ENCODE data around the gene TBC1D1.

Gene TBC1D1

DNA sequence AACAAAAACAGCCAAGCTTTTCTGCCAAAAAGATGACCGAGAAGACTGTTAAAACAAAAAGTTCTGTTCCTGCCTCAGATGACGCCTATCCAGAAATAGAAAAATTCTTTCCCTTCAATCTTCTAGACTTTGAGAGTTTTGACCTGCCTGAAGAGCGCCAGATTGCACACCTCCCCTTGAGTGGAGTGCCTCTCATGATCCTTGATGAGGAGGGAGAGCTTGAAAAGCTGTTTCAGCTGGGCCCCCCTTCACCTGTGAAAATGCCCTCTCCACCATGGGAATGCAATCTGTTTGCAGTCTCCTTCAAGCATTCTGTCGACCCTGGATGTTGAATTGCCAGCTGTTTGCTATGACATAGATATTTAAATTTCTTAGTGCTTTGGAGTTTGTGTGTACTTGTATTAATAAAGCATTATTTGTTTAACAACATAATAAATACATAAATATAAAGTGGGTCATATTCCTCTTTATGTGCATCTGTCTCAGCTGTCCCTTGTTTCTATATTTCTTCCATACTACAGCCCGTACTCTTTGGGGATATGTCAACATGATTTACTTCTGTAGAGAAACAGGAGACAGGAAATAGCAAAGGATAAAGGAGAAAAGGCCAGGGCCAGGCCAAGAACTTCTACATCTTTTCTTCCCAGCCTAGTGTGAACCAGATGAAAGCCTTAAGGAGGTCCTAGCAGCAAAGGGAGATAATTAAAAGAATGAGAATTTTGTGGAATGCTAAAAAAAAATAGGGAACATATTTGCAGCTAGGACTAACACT is 70.0 kb downstream of the TBC1D1 start:
- Histone ChIP-seq H3K79me1 (ENCODE audit: low read depth, low read length) (no peaks in the 10 kb centered on the region), H2AK5ac (ENCODE audit: low read depth, low read length) (no peak overlapping the region), H3K4me3 (ENCODE audit: low read length in 2 of 2) (no peak overlapping the region), H3K18ac (ENCODE audit: low read length) (no peak overlapping the region), H3K9ac (ENCODE audit: low read depth, low read length, poor library complexity) (no peak overlapping the region), H4K8ac (ENCODE audit: low read depth, low read length) (no peak overlapping the region), H2BK5ac (ENCODE audit: low read length) (no peak overlapping the region), H3K4me1 (ENCODE audit: control insufficient read depth in 2 of 2, insufficient read depth in 1 of 2, low read depth in 1 of 2, low read length in 2 of 2) (peaks cover 0 to 3% of the 10 kb centered on the region in 2 donors), H3K23ac (ENCODE audit: low read depth, low read length, poor library complexity) (no peak overlapping the region), H4K91ac (ENCODE audit: low read depth, low read length, poor library complexity) (no peak overlapping the region), H3K36me3 (replicated peaks in 1 of 2; ENCODE audit: control insufficient read depth in 2 of 2, insufficient read depth in 2 of 2, low read length in 2 of 2) (no peaks in the 10 kb centered on the region), H3K27ac (replicated peaks; ENCODE audit: low read length) (no peak overlapping the region), H3K14ac (ENCODE audit: low read length) (no peak overlapping the region), H2BK120ac (ENCODE audit: low read depth, low read length) (no peak overlapping the region), H3K4me2 (ENCODE audit: insufficient read depth, low read length, poor library complexity, severe bottlenecking) (no peak overlapping the region), H2AFZ (ENCODE audit: low read length) (no peak overlapping the region), H2BK15ac (ENCODE audit: low read length) (no peak overlapping the region), H3K4ac (ENCODE audit: low read length) (no peak overlapping the region), H3K27me3 (ENCODE audit: control insufficient read depth in 3 of 3, insufficient read depth in 3 of 3, low read depth in 1 of 3, low read length in 3 of 3) (peaks cover 0 to 3% (median 0%) of the 10 kb centered on the region in 3 experiments), H3K9me3 (replicated peaks in 1 of 2; ENCODE audit: control insufficient read depth in 2 of 2, insufficient read depth in 1 of 2, low read depth in 1 of 2, low read length in 2 of 2) (no peaks in the 10 kb centered on the region), H2BK12ac (ENCODE audit: low read length) (no peak overlapping the region)
- DNase-seq (ENCODE audit: low spot score) = no peak
- WGBS, 2 donors (ENCODE audit: extremely low coverage in 2 of 2, insufficient read length in 2 of 2, insufficient replicate concordance in 1 of 2) = no CpG with 5 or more reads among the region's 5 CpGs

DNA sequence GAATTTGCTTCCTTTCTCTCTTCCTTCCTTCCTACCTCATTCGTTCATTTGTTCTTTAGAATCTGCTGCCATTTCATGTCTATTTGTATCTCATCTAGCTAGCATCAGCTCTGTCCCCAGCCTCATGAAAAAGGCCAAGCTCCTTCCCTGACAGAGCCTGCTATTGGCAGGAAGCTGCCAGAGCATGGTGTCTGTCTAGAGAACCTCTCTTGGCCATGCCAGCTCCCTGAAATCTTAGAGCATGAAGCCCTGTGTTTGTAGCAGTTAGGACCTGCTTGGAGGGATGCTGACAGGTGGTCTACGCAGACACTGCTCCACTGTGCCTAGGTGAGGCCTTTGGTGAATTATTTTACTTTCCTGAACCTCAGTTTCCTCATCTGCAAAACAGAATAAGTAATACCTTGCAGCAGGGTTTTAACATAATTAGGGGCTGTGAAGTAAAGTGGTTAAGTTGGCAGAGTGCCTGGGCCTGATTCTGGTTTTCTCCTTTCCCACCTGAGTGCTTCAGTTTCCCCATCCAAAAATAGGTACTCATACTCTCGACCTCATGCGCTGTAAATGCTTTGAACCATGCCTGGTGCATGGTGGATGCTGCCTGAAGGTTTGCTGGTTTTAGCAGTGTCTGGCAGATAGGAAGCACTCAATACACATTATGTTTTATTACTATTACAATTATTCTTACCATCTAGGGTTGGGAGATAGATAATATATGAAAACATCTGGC is 74.0 kb downstream of the TBC1D1 start:
- Histone ChIP-seq H2AFZ (ENCODE audit: low read length) (no peak overlapping the region), H3K9me3 (replicated peaks in 1 of 2; ENCODE audit: control insufficient read depth in 2 of 2, insufficient read depth in 1 of 2, low read depth in 1 of 2, low read length in 2 of 2) (peaks cover 0 to 2% of the 10 kb centered on the region in 2 donors), H3K27me3 (ENCODE audit: control insufficient read depth in 3 of 3, insufficient read depth in 3 of 3, low read depth in 1 of 3, low read length in 3 of 3) (peaks cover 0 to 10% (median 0%) of the 10 kb centered on the region in 3 experiments), H3K4me2 (ENCODE audit: insufficient read depth, low read length, poor library complexity, severe bottlenecking) (no peak overlapping the region), H3K23ac (ENCODE audit: low read depth, low read length, poor library complexity) (no peak overlapping the region), H2BK15ac (ENCODE audit: low read length) (no peak overlapping the region), H3K9ac (ENCODE audit: low read depth, low read length, poor library complexity) (no peak overlapping the region), H2BK120ac (ENCODE audit: low read depth, low read length) (no peak overlapping the region), H2BK12ac (ENCODE audit: low read length) (no peak overlapping the region), H3K79me1 (ENCODE audit: low read depth, low read length) (no peaks in the 10 kb centered on the region), H3K36me3 (replicated peaks in 1 of 2; ENCODE audit: control insufficient read depth in 2 of 2, insufficient read depth in 2 of 2, low read length in 2 of 2) (no peaks in the 10 kb centered on the region), H4K91ac (ENCODE audit: low read depth, low read length, poor library complexity) (no peak overlapping the region), H3K4ac (ENCODE audit: low read length) (no peak overlapping the region), H3K14ac (ENCODE audit: low read length) (no peak overlapping the region), H4K8ac (ENCODE audit: low read depth, low read length) (no peak overlapping the region), H3K18ac (ENCODE audit: low read length) (no peak overlapping the region), H2AK5ac (ENCODE audit: low read depth, low read length) (no peak overlapping the region), H3K4me1 (ENCODE audit: control insufficient read depth in 2 of 2, insufficient read depth in 1 of 2, low read depth in 1 of 2, low read length in 2 of 2) (no peaks in the 10 kb centered on the region), H3K27ac (replicated peaks; ENCODE audit: low read length) (no peak overlapping the region), H2BK5ac (ENCODE audit: low read length) (no peak overlapping the region), H3K4me3 (ENCODE audit: low read length in 2 of 2) (no peak overlapping the region)
- no CpG with 5 or more reads among the region's 4 CpGs for WGBS, 2 donors (ENCODE audit: extremely low coverage in 2 of 2, insufficient read length in 2 of 2, insufficient replicate concordance in 1 of 2)
- DNase-seq (ENCODE audit: low spot score) = no peak

DNA sequence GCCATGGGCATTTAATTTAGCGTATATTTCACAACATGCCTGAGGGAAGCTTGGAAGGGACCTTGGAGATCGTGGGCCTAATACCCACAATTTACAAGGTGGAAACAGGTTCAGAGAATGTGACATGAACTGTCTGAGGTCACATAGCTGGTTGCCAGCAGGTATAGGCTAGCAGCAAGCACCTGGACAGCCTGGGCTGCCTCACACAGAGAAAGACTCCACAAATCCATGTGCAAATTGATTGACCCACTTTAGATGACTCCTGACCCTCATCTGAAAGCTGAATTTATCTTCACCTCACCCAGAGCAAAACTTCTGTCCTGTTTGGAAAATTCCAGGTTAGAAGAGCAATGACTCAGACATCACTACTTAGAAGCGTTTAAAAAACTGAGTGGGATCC is 75.2 kb downstream of the TBC1D1 start:
- no peak overlapping the region for H2AFZ ChIP-seq (ENCODE audit: low read length)
- no peak overlapping the region for H3K23ac ChIP-seq (ENCODE audit: low read depth, low read length, poor library complexity)
- no peak overlapping the region for H3K4ac ChIP-seq (ENCODE audit: low read length)
- no peak overlapping the region for H2BK12ac ChIP-seq (ENCODE audit: low read length)
- H3K27me3 ChIP-seq (ENCODE audit: control insufficient read depth in 3 of 3, insufficient read depth in 3 of 3, low read depth in 1 of 3, low read length in 3 of 3) = peaks cover 0 to 10% (median 0%) of the 10 kb centered on the region in 3 experiments
- H3K27ac ChIP-seq (replicated peaks; ENCODE audit: low read length) = no peak overlapping the region
- H3K36me3 ChIP-seq (replicated peaks in 1 of 2; ENCODE audit: control insufficient read depth in 2 of 2, insufficient read depth in 2 of 2, low read length in 2 of 2) = no peaks in the 10 kb centered on the region
- H3K4me3 ChIP-seq (ENCODE audit: low read length in 2 of 2) = no peak overlapping the region
- H3K18ac ChIP-seq (ENCODE audit: low read length) = no peak overlapping the region
- H2BK120ac ChIP-seq (ENCODE audit: low read depth, low read length) = no peak overlapping the region
- H4K8ac ChIP-seq (ENCODE audit: low read depth, low read length) = no peak overlapping the region
- H3K4me2 ChIP-seq (ENCODE audit: insufficient read depth, low read length, poor library complexity, severe bottlenecking) = no peak overlapping the region
- DNase-seq (ENCODE audit: low spot score) = no peak
- no peaks in the 10 kb centered on the region for H3K4me1 ChIP-seq (ENCODE audit: control insufficient read depth in 2 of 2, insufficient read depth in 1 of 2, low read depth in 1 of 2, low read length in 2 of 2)
- H2BK15ac ChIP-seq (ENCODE audit: low read length) = no peak overlapping the region
- no peak overlapping the region for H2AK5ac ChIP-seq (ENCODE audit: low read depth, low read length)
- no CpG with 5 or more reads among the region's 3 CpGs for WGBS, 2 donors (ENCODE audit: extremely low coverage in 2 of 2, insufficient read length in 2 of 2, insufficient replicate concordance in 1 of 2)
- no peak overlapping the region for H3K14ac ChIP-seq (ENCODE audit: low read length)
- peaks cover under 1 to 2% of the 10 kb centered on the region in 2 donors for H3K9me3 ChIP-seq (replicated peaks in 1 of 2; ENCODE audit: control insufficient read depth in 2 of 2, insufficient read depth in 1 of 2, low read depth in 1 of 2, low read length in 2 of 2)
- H3K9ac ChIP-seq (ENCODE audit: low read depth, low read length, poor library complexity) = no peak overlapping the region
- H2BK5ac ChIP-seq (ENCODE audit: low read length) = no peak overlapping the region
- H4K91ac ChIP-seq (ENCODE audit: low read depth, low read length, poor library complexity) = no peak overlapping the region
- no peaks in the 10 kb centered on the region for H3K79me1 ChIP-seq (ENCODE audit: low read depth, low read length)

DNA sequence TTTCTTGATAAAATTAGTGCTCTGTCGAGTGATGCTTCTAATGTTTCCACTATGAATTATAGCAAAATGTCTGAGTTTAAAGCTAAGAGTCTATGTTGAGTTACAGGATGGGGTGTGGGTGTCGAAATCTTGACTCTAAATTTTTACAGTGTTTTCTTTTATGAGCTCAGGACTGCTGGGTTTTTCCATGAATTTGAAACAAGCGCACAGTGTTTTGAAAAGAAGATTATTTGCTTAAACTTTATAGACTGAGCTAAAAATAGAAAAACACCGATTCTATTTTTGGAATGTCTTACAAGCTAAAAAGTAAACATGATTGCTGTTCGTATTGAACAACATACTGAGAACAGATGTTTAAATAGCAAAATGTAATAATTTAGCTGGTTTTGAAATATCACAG is 76.9 kb downstream of the TBC1D1 start:
- no peak overlapping the region for H3K27ac ChIP-seq (replicated peaks; ENCODE audit: low read length)
- no peaks in the 10 kb centered on the region for H3K36me3 ChIP-seq (replicated peaks in 1 of 2; ENCODE audit: control insufficient read depth in 2 of 2, insufficient read depth in 2 of 2, low read length in 2 of 2)
- no peak overlapping the region for H3K23ac ChIP-seq (ENCODE audit: low read depth, low read length, poor library complexity)
- H2AFZ ChIP-seq (ENCODE audit: low read length) = no peak overlapping the region
- no peak overlapping the region for H3K9ac ChIP-seq (ENCODE audit: low read depth, low read length, poor library complexity)
- H4K91ac ChIP-seq (ENCODE audit: low read depth, low read length, poor library complexity) = no peak overlapping the region
- no peak for DNase-seq (ENCODE audit: low spot score)
- H2BK120ac ChIP-seq (ENCODE audit: low read depth, low read length) = no peak overlapping the region
- H3K14ac ChIP-seq (ENCODE audit: low read length) = no peak overlapping the region
- H4K8ac ChIP-seq (ENCODE audit: low read depth, low read length) = no peak overlapping the region
- no peak overlapping the region for H2BK5ac ChIP-seq (ENCODE audit: low read length)
- no CpG with 5 or more reads among the region's 5 CpGs for WGBS, 2 donors (ENCODE audit: extremely low coverage in 2 of 2, insufficient read length in 2 of 2, insufficient replicate concordance in 1 of 2)
- no peak overlapping the region for H3K18ac ChIP-seq (ENCODE audit: low read length)
- no peaks in the 10 kb centered on the region for H3K79me1 ChIP-seq (ENCODE audit: low read depth, low read length)
- no peak overlapping the region for H3K4me3 ChIP-seq (ENCODE audit: low read length in 2 of 2)
- H3K4me1 ChIP-seq (ENCODE audit: control insufficient read depth in 2 of 2, insufficient read depth in 1 of 2, low read depth in 1 of 2, low read length in 2 of 2) = no peaks in the 10 kb centered on the region
- H2AK5ac ChIP-seq (ENCODE audit: low read depth, low read length) = no peak overlapping the region
- no peak overlapping the region for H3K4me2 ChIP-seq (ENCODE audit: insufficient read depth, low read length, poor library complexity, severe bottlenecking)
- peaks cover 0 to 10% (median 0%) of the 10 kb centered on the region in 3 experiments for H3K27me3 ChIP-seq (ENCODE audit: control insufficient read depth in 3 of 3, insufficient read depth in 3 of 3, low read depth in 1 of 3, low read length in 3 of 3)
- no peak overlapping the region for H2BK15ac ChIP-seq (ENCODE audit: low read length)
- peaks cover 2 to 5% of the 10 kb centered on the region in 2 donors for H3K9me3 ChIP-seq (replicated peaks in 1 of 2; ENCODE audit: control insufficient read depth in 2 of 2, insufficient read depth in 1 of 2, low read depth in 1 of 2, low read length in 2 of 2)
- H3K4ac ChIP-seq (ENCODE audit: low read length) = no peak overlapping the region
- no peak overlapping the region for H2BK12ac ChIP-seq (ENCODE audit: low read length)

Data from neuronal stem cell (in vitro differentiated cells).